Large intestine (tissue), 3 donors: ENCODE results near the gene SART3. TPM values are rescaled to one million over a fixed set of nuclear protein-coding genes. Genes with fewer than 3 reads are reported as not detected.

ENCODE experiments used
- DNase-seq, 2 donors: peaks; one replicate each; pipeline versions ENCODE4 v3.0.0 to v3.0.0-alpha.2; 2013
- H3K27ac ChIP-seq: one replicate; pipeline ENCODE4 v1.5.1; 2013; ENCODE audit warnings: low read length
- H3K27me3 ChIP-seq: 2 replicates; pipeline ENCODE4 v1.6.1; 2013; ENCODE audit warnings: low read length; ENCODE audit not compliant: control insufficient read depth, insufficient read depth
- H3K36me3 ChIP-seq: 2 replicates; pipeline ENCODE4 v1.6.1; 2013; ENCODE audit warnings: low read length; ENCODE audit not compliant: control insufficient read depth, insufficient read depth
- H3K4me1 ChIP-seq: one replicate; pipeline ENCODE4 v1.6.1; 2013; ENCODE audit warnings: low read length; ENCODE audit not compliant: control insufficient read depth, insufficient read depth
- H3K4me3 ChIP-seq: one replicate; pipeline ENCODE4 v1.5.1; 2013; ENCODE audit warnings: low read length
- H3K9me3 ChIP-seq: one replicate; pipeline ENCODE4 v1.6.1; 2013; ENCODE audit warnings: mild to moderate bottlenecking, low read depth, low read length, moderate library complexity; ENCODE audit not compliant: control insufficient read depth
- WGBS: methylation state at CpG from one replicate; pipeline ENCODE4 v1.1.5; 2013; ENCODE audit warnings: low lambda C conversion rate; ENCODE audit not compliant: insufficient coverage; 5-methylcytosine and 5-hydroxymethylcytosine counted together
- polyA plus RNA-seq: library from polyadenylated mRNA; unstranded; fragments of 120-200 nt; gene quantifications from one replicate; pipeline ENCODE4 v1.2.1, GENCODE V29; 2013

Gene SART3
- polyA plus RNA-seq, 1 donor = 52.7 TPM

DNA sequence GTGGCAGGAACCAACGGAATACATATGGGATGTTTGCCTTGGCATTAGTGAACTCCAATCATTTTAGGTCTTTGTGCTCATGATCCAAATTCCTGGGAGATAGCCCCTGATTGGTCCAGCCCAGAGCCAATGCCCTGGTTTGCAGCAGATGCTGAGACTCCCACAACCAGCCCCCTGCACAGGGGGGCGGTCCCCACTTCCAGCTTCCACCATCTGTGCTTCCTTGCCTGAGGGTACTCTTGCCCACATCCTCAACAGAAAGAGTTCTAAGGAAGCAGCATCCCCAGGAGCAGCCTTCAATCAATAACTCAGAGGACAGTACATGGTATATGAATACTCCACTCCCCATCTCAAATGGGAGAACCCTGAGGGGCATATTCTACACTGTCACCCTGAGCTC, 85.6 kb downstream of the SART3 start:
- whole genome bisulfite sequencing = no CpG with 5 or more reads among the region's 2 CpGs
- Histone ChIP-seq H3K36me3 (no peaks in the 10 kb centered on the region), H3K4me3 (no peak overlapping the region), H3K27ac (no peak overlapping the region), H3K9me3 (no peaks in the 10 kb centered on the region), H3K27me3 (no peaks in the 10 kb centered on the region), H3K4me1 (no peaks in the 10 kb centered on the region)
- DNase-seq = no peak

- Histone ChIP-seq H3K27me3 (no peaks in the 10 kb centered on the region), H3K4me1 (no peaks in the 10 kb centered on the region), H3K4me3 (no peak overlapping the region), H3K27ac (no peak overlapping the region), H3K9me3 (no peaks in the 10 kb centered on the region), H3K36me3 (no peaks in the 10 kb centered on the region)
- DNase-seq = no peak
- WGBS = 90% methylated on average over 2 of the region's 5 CpGs
These were observed 87.4 kb downstream of the SART3 start for GRCh38 chr12:108473400-108474055.

Other genes with a start within 250 kb of the SART3 start
- gene CMKLR1, start 221.9 kb downstream of the SART3 start, polyA plus RNA-seq = 3.4 TPM
- gene FICD, start 45.9 kb downstream of the SART3 start, polyA plus RNA-seq = 2.5 TPM
- 103 TPM for gene ISCU, start 1.4 kb upstream of the SART3 start, polyA plus RNA-seq
- 14.6 TPM for gene TMEM119, start 36.9 kb upstream of the SART3 start, polyA plus RNA-seq
- 5.6 TPM for gene SELPLG, start 72.7 kb upstream of the SART3 start, polyA plus RNA-seq
- gene CORO1C, start 170.3 kb upstream of the SART3 start, polyA plus RNA-seq = 68.4 TPM